Gastroesophageal sphincter (tissue), 4 donors: ENCODE data around the gene RAB43. TPM values are rescaled to one million over a fixed set of nuclear protein-coding genes. Genes with fewer than 3 reads are reported as not detected.
"Not testable (repeated sequence)": the region's sequence is repeated elsewhere in the genome, so short reads cannot be mapped to it uniquely, and the experiment has no call there.

Experiments
- ATAC-seq: fragments of 150-250 bp; one replicate; pipeline ENCODE4 v1.9.1; 2016; ENCODE audit warnings: mild to moderate bottlenecking, moderate library complexity
- H3K27ac ChIP-seq, 4 donors: fragments of 200-600 bp; sonication (generic) in 3 of 4; 1 replicate in 3 of 4; 2 replicates in 1 of 4; pipeline ENCODE4 v1.5.1; 2016 to 2019
- H3K27me3 ChIP-seq: fragments of 200-600 bp; sonication (generic); one replicate; pipeline ENCODE4 v1.5.1; 2019
- H3K36me3 ChIP-seq, 2 donors: fragments of 200-600 bp; sonication (generic); one replicate each; pipeline ENCODE4 v1.5.1; 2019; ENCODE audit warnings: control low read depth in 1 of 2
- H3K4me1 ChIP-seq, 3 donors: fragments of 200-600 bp; sonication (generic); 1 replicate in 2 of 3; 2 replicates in 1 of 3; pipeline ENCODE4 v1.5.1; 2016 to 2019; ENCODE audit warnings: control low read depth in 2 of 3
- H3K4me3 ChIP-seq, 2 donors: fragments of 200-600 bp; sonication (generic); one replicate each; pipeline ENCODE4 v1.5.1; 2019; ENCODE audit warnings: mild to moderate bottlenecking in 1 of 2, moderate library complexity in 1 of 2
- H3K9me3 ChIP-seq, 3 donors: fragments of 200-600 bp; sonication (generic); one replicate each; pipeline ENCODE4 v1.5.1; 2017 to 2019; ENCODE audit warnings: control low read depth in 2 of 3
- CTCF ChIP-seq, 4 experiments: fragments of 200-600 bp in 2 of 4; fragments of 450-650 bp in 2 of 4; sonication (generic) in 1 of 4; IDR thresholded peaks; one replicate each; pipeline ENCODE4 v1.5.1; 2017 to 2019; ENCODE audit warnings: antibody characterized with exemption in 4 of 4, mild to moderate bottlenecking in 2 of 4, moderate library complexity in 2 of 4
- EP300 ChIP-seq: sonication (generic); formaldehyde crosslinking; IDR thresholded peaks from one replicate; pipeline ENCODE4 v1.6.1; 2017; ENCODE audit warnings: antibody characterized with exemption, mild to moderate bottlenecking
- POLR2A ChIP-seq, 2 donors: fragments of 450-650 bp; IDR thresholded peaks; one replicate each; pipeline ENCODE4 v1.6.1; 2017; ENCODE audit warnings: antibody characterized with exemption in 2 of 2, mild to moderate bottlenecking in 2 of 2, moderate library complexity in 1 of 2
- POLR2AphosphoS5 ChIP-seq: sonication (generic); formaldehyde crosslinking; IDR thresholded peaks from one replicate; pipeline ENCODE4 v1.6.1; 2017; ENCODE audit warnings: antibody characterized with exemption
- WGBS, 2 donors: methylation state at CpG; one replicate each; pipeline ENCODE4 v1.1.5; 2018; ENCODE audit warnings: low coverage in 1 of 2; 5-methylcytosine and 5-hydroxymethylcytosine counted together
- total RNA-seq, 4 donors: library from RNA; depleted of rRNA; stranded (reverse); fragments of >200 nt; gene quantifications; one replicate each; pipeline ENCODE4 v1.1.0, GENCODE V29; 2016

The RAB43 gene
- total RNA-seq, 4 donors from 2014 or later, result 10.3 to 17.9 (median 15.7) TPM

- Histone ChIP-seq H3K36me3 (no peaks in the 10 kb centered on the region), H3K4me1 (peaks cover 0 to 24% (median 0%) of the 10 kb centered on the region in 3 donors), H3K27me3 (no peaks in the 10 kb centered on the region), H3K27ac (no peak overlapping the region), H3K4me3 (no peak overlapping the region), H3K9me3 (no peaks in the 10 kb centered on the region)
- ATAC-seq, result no peak
- no peak for TF ChIP-seq POLR2A (IDR thresholded peaks at IDR 0.05)
- no peak for TF ChIP-seq EP300
- no peak for TF ChIP-seq CTCF (IDR thresholded peaks at IDR 0.05)
- no peak for TF ChIP-seq POLR2AphosphoS5
- 63% methylated on average over 2 of the region's 8 CpGs; no CpG with 5 or more reads in 1 of the 2 donors for WGBS, 2 donors
Measured at GRCh38 chr3:129081503-129081902, 40.1 kb downstream of the RAB43 start.

GRCh38 chr3:129078510-129078909 lies 43.1 kb downstream of the RAB43 start:
- H3K4me1 ChIP-seq, result peaks cover 0 to 23% (median 0%) of the 10 kb centered on the region in 3 donors
- no peaks in the 10 kb centered on the region for H3K36me3 ChIP-seq
- TF ChIP-seq POLR2AphosphoS5 (peak; percentile 38), CTCF (IDR thresholded peaks at IDR 0.05) (no peak)
- 30 to 60% methylated on average over 2 of the region's 8 CpGs for WGBS, 2 donors
- H3K4me3 ChIP-seq, result no peak overlapping the region
- H3K9me3 ChIP-seq, result no peaks in the 10 kb centered on the region
- peak overlapping the region in 1 of 4 donors; percentile 73 for H3K27ac ChIP-seq
- ATAC-seq, result peak; percentile 60
- no peaks in the 10 kb centered on the region for H3K27me3 ChIP-seq

GRCh38 chr3:129077222-129077621 lies 44.4 kb downstream of the RAB43 start:
- no peaks in the 10 kb centered on the region for H3K36me3 ChIP-seq
- 31 to 48% methylated on average over 7 of the region's 7 CpGs for WGBS, 2 donors
- TF ChIP-seq CTCF (IDR thresholded peaks at IDR 0.05) (no peak), POLR2AphosphoS5 (peak; percentile 83)
- H3K4me3 ChIP-seq, result no peak overlapping the region
- peak; percentile 82 for ATAC-seq
- no peaks in the 10 kb centered on the region for H3K27me3 ChIP-seq
- H3K27ac ChIP-seq, result peak overlapping the region in 2 of 4 donors; percentile 56 to 73
- no peaks in the 10 kb centered on the region for H3K9me3 ChIP-seq
- H3K4me1 ChIP-seq, result peaks cover 0 to 23% (median 0%) of the 10 kb centered on the region in 3 donors

GRCh38 chr3:129070086-129070885 lies 51.3 kb downstream of the RAB43 start:
- Histone ChIP-seq H3K4me3 (no peak overlapping the region), H3K4me1 (peaks cover 0 to 14% (median 0%) of the 10 kb centered on the region in 3 donors), H3K36me3 (no peaks in the 10 kb centered on the region), H3K27me3 (no peaks in the 10 kb centered on the region), H3K9me3 (no peaks in the 10 kb centered on the region), H3K27ac (no peak overlapping the region)
- TF ChIP-seq EP300 (no peak), CTCF (IDR thresholded peaks at IDR 0.05) (no peak), POLR2A (IDR thresholded peaks at IDR 0.05) (no peak), POLR2AphosphoS5 (no peak)
- ATAC-seq, result no peak
- WGBS, 2 donors, result 88 to 90% methylated on average over 2 to 6 of the region's 8 CpGs

GRCh38 chr3:129069313-129070085 lies 52.1 kb downstream of the RAB43 start:
- H3K4me3 ChIP-seq, H3K27ac ChIP-seq, H3K9me3 ChIP-seq, ATAC-seq, H3K36me3 ChIP-seq, H3K27me3 ChIP-seq: not testable (repeated sequence)
- 90 to 93% methylated on average over 8 to 13 of the region's 13 CpGs for WGBS, 2 donors
- peaks cover 0 to 14% (median 0%) of the 10 kb centered on the region in 3 donors for H3K4me1 ChIP-seq
